Keratinocyte (primary cell): ENCODE results near the gene CACNA2D4. TPM values are rescaled to one million over a fixed set of nuclear protein-coding genes. Genes with fewer than 3 reads are reported as not detected.

Experiments used
- DNase-seq: peaks from one replicate; pipeline ENCODE4 v3.0.0-alpha.2; 2011; ENCODE audit warnings: low read depth, missing footprints, low spot score
- FAIRE-seq: peaks from 2 replicates; lab custom pipeline; 2011; peaks lifted over from hg19 to GRCh38; lab: Jason Lieb, UNC
- H2AFZ ChIP-seq: 2 replicates; pipeline ENCODE4 v1.6.0; 2012; ENCODE audit warnings: low read length, control low read depth, inconsistent platforms; ENCODE audit not compliant: control insufficient read depth
- H3K27ac ChIP-seq: 2 replicates; pipeline ENCODE4 v1.5.1; 2011; ENCODE audit warnings: low read length; ENCODE audit not compliant: control insufficient read depth, insufficient read depth
- H3K27me3 ChIP-seq: 3 replicates; pipeline ENCODE4 v1.6.0; 2011; ENCODE audit warnings: low read length; ENCODE audit not compliant: control insufficient read depth, insufficient read depth; ENCODE audit errors: extremely low read depth
- H3K36me3 ChIP-seq, 2 experiments: 2 replicates in 1 of 2; 3 replicates in 1 of 2; pipeline ENCODE4 v1.5.1; 2011; ENCODE audit warnings: low read length in 2 of 2, mild to moderate bottlenecking in 1 of 2; ENCODE audit not compliant: control insufficient read depth in 2 of 2, insufficient read depth in 2 of 2; ENCODE audit errors: extremely low read depth in 1 of 2
- H3K4me1 ChIP-seq: 3 replicates; pipeline ENCODE4 v1.5.1; 2011; ENCODE audit warnings: low read length; ENCODE audit not compliant: control insufficient read depth, insufficient read depth; ENCODE audit errors: extremely low read depth
- H3K4me2 ChIP-seq: 3 replicates; pipeline ENCODE4 v1.6.0; 2011; ENCODE audit warnings: low read depth, low read length; ENCODE audit not compliant: control insufficient read depth, insufficient read depth; ENCODE audit errors: extremely low read depth
- H3K4me3 ChIP-seq, 3 experiments: fragments of 200-600 bp in 1 of 3; sonication (generic) in 1 of 3; 2 replicates in 2 of 3; 3 replicates in 1 of 3; pipeline ENCODE4 v1.5.1; 2011 to 2016; ENCODE audit warnings: low read length in 3 of 3, mild to moderate bottlenecking in 3 of 3, control low read depth in 2 of 3, inconsistent platforms in 1 of 3, low read depth in 1 of 3, mixed read lengths in 1 of 3, mixed run types in 1 of 3, moderate library complexity in 1 of 3; ENCODE audit not compliant: control insufficient read depth in 2 of 3, insufficient read depth in 2 of 3; ENCODE audit errors: extremely low read depth in 1 of 3
- H3K79me2 ChIP-seq: 2 replicates; pipeline ENCODE4 v1.6.0; 2012; ENCODE audit warnings: low read length; ENCODE audit not compliant: control insufficient read depth, insufficient read depth
- H3K9ac ChIP-seq: 3 replicates; pipeline ENCODE4 v1.6.0; 2011; ENCODE audit warnings: low read length; ENCODE audit not compliant: control insufficient read depth, insufficient read depth; ENCODE audit errors: extremely low read depth
- H3K9me1 ChIP-seq: 3 replicates; pipeline ENCODE4 v1.6.0; 2011; ENCODE audit warnings: low read length; ENCODE audit not compliant: control insufficient read depth, insufficient read depth; ENCODE audit errors: extremely low read depth
- H3K9me3 ChIP-seq: 2 replicates; pipeline ENCODE4 v1.5.1; 2012; ENCODE audit warnings: low read depth, low read length; ENCODE audit not compliant: control insufficient read depth
- H4K20me1 ChIP-seq: 3 replicates; pipeline ENCODE4 v1.6.0; 2011; ENCODE audit warnings: low read length; ENCODE audit not compliant: control insufficient read depth, insufficient read depth; ENCODE audit errors: extremely low read depth
- EZH2 ChIP-seq: IDR thresholded peaks from one replicate; pipeline ENCODE4 v1.6.1; 2012; ENCODE audit warnings: inconsistent platforms, mild to moderate bottlenecking, low read length, moderate library complexity
- dilution Hi-C: fragments of 300-500 bp; cut with MboI; formaldehyde crosslinking; loops from one replicate; pipeline ENCODE4 v1.7.0; 2020; ENCODE audit warnings: low sequenced_read_pairs; ENCODE audit not compliant: extremely low pct_ligation_motif_present
- polyA plus RNA-seq, 5 experiments: library from polyadenylated mRNA; depleted of rRNA in 3 of 5; stranded (reverse) in 3 of 5; stranded (forward) in 1 of 5; unstranded in 1 of 5; fragments of >200 nt; gene quantifications; 1 replicate in 1 of 5; 2 replicates in 3 of 5; 3 replicates in 1 of 5; pipeline versions ENCODE4 v1.2.1 to v1.2.3, GENCODE V29; 2011 to 2012; ENCODE audit warnings: missing spikeins in 2 of 5, low read depth in 1 of 5, low replicate concordance in 1 of 5
- TF ChIP-seq, protein P1 (sequence below), 3 experiments: IDR thresholded peaks in 1 of 3; conservative IDR thresholded peaks in 1 of 3; optimal IDR thresholded peaks in 1 of 3; 2 replicates in 2 of 3; 3 replicates in 1 of 3; pipeline versions ENCODE3 to v1.5.1; 2011; ENCODE audit warnings: low read length in 3 of 3, mild to moderate bottlenecking in 3 of 3, moderate library complexity in 2 of 3, control low read depth in 1 of 3, inconsistent platforms in 1 of 3; ENCODE audit not compliant: insufficient read depth in 2 of 3; ENCODE audit errors: extremely low read depth in 1 of 3

Gene CACNA2D4
- polyA plus RNA-seq, 1 donor (not counting 4 experiments of a cell fraction or from before 2014, with no cell fraction given), result 0.09 TPM

DNA sequence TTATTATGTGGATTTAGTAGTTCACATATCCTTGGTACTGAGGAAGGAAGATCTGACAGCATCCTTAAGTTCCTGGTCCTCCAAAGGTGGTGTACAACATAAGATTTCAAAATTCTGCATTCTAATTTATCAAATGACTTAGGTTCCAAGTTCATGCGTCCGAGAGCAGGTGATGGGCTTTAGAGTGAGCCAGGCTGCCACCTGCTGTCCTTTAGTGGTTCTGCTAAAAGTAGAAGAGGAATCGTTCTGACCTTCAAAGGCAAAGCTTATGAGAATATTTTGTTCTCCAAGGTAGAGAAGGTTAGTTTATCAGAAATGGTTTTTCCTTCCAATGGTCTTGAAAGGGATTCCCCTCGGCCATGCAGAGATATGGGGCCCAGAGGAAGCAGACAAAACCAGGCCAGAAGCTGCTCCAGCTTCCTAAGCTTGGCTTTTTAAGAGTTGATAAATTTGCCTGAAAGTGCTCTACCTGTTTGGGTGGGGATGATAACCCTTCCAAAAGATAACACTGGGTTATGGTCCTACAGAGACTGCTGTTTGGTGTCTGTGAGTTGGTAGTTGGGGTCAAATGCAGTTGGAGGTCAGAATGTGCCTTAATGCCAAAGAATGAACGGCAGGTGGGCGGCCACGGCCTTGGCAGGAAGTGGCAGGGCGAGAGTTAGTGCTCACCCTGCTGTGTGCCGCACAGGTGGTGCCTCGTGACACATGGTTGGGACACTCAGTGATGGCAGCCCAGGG, 127.2 kb downstream of the CACNA2D4 start:
- dilution Hi-C loops, result no loop called here
- Histone ChIP-seq H3K9me3 (no peaks in the 10 kb centered on the region), H3K4me3 (no peak overlapping the region), H3K36me3 (peaks cover 7 to 11% of the 10 kb centered on the region in 2 experiments), H3K4me2 (no peak overlapping the region), H3K27me3 (no peaks in the 10 kb centered on the region), H4K20me1 (peaks cover 2% of the 10 kb centered on the region), H3K9me1 (no peaks in the 10 kb centered on the region), H3K9ac (no peak overlapping the region), H3K79me2 (no peaks in the 10 kb centered on the region), H3K27ac (no peak overlapping the region), H2AFZ (no peak overlapping the region), H3K4me1 (peaks cover 2% of the 10 kb centered on the region)
- TF ChIP-seq EZH2, result no peak
- TF ChIP-seq, protein P1, sequence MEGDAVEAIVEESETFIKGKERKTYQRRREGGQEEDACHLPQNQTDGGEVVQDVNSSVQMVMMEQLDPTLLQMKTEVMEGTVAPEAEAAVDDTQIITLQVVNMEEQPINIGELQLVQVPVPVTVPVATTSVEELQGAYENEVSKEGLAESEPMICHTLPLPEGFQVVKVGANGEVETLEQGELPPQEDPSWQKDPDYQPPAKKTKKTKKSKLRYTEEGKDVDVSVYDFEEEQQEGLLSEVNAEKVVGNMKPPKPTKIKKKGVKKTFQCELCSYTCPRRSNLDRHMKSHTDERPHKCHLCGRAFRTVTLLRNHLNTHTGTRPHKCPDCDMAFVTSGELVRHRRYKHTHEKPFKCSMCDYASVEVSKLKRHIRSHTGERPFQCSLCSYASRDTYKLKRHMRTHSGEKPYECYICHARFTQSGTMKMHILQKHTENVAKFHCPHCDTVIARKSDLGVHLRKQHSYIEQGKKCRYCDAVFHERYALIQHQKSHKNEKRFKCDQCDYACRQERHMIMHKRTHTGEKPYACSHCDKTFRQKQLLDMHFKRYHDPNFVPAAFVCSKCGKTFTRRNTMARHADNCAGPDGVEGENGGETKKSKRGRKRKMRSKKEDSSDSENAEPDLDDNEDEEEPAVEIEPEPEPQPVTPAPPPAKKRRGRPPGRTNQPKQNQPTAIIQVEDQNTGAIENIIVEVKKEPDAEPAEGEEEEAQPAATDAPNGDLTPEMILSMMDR (optimal IDR thresholded peaks at IDR 0.05 in 1 of 3, IDR thresholded peaks at IDR 0.05 in 1 of 3, conservative IDR thresholded peaks at IDR 0.05 in 1 of 3; ENCODE audit: extremely low read depth in 1 of 3, insufficient read depth in 2 of 3, low read length in 3 of 3), result peak; percentile 60 to 85 (median 74)
- FAIRE-seq (peak; percentile 85), DNase-seq (no peak)

DNA sequence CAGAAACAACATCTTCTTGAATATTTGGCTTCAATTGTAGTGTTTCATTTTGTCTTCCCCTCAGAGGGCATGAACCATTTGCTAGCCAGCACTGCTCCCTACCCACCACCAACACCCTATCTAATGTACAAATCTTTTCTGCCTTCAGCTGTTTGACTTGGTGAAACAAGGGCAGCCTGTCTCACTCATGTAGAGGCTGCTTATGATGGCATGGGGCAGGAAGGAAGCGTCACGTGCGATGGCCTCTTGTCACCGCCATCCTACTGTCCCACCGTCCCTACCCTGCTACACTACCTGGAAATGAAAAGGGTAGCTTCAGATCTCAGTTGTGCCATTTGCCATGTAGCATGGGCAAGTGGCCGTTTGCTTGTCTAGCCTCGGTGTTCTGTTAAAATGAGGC, 128.0 kb downstream of the CACNA2D4 start:
- no peak for FAIRE-seq
- no peak overlapping the region for H3K4me3 ChIP-seq
- H3K36me3 ChIP-seq, result peaks cover 15 to 16% of the 10 kb centered on the region in 2 experiments
- no peak for DNase-seq
- no peaks in the 10 kb centered on the region for H3K79me2 ChIP-seq
- dilution Hi-C loops, result no loop called here
- H3K9me3 ChIP-seq, result no peaks in the 10 kb centered on the region
- H3K4me1 ChIP-seq, result no peaks in the 10 kb centered on the region
- no peak for TF ChIP-seq EZH2
- H2AFZ ChIP-seq, result no peak overlapping the region
- H3K27me3 ChIP-seq, result no peaks in the 10 kb centered on the region
- no peaks in the 10 kb centered on the region for H3K9me1 ChIP-seq
- no peak overlapping the region for H3K27ac ChIP-seq
- H3K4me2 ChIP-seq, result no peak overlapping the region
- no peak overlapping the region for H3K9ac ChIP-seq
- H4K20me1 ChIP-seq, result peaks cover 2% of the 10 kb centered on the region
